Activated naive CD4-positive, alpha-beta T cell treated with anti-CD3 and anti-CD28 coated beads, Interleukin-2, amount 50 U/mL, for 24 hours (primary cell): Measurements from ENCODE around the gene RBPMS2.
A peak's percentile ranks its signal among the peaks of the same experiment; 100 is the strongest.
"Not testable (repeated sequence)": the region's sequence is repeated elsewhere in the genome, so short reads cannot be mapped to it uniquely, and the experiment has no call there.

Source experiments
- H3K27ac Mint-ChIP-seq: one replicate; pipeline ENCODE4 v1.8.0; 2021; ENCODE audit warnings: mild to moderate bottlenecking, mixed read lengths
- H3K27me3 Mint-ChIP-seq: one replicate; pipeline ENCODE4 v1.8.0; 2021; ENCODE audit warnings: mixed read lengths
- H3K36me3 Mint-ChIP-seq: one replicate; pipeline ENCODE4 v1.8.0; 2021; ENCODE audit warnings: mixed read lengths
- H3K4me1 Mint-ChIP-seq: one replicate; pipeline ENCODE4 v1.8.0; 2021; ENCODE audit warnings: mixed read lengths
- H3K4me3 Mint-ChIP-seq: one replicate; pipeline ENCODE4 v1.8.0; 2021; ENCODE audit warnings: mild to moderate bottlenecking, mixed read lengths
- H3K9me3 Mint-ChIP-seq: one replicate; pipeline ENCODE4 v1.8.0; 2021; ENCODE audit warnings: mixed read lengths

Gene RBPMS2

DNA sequence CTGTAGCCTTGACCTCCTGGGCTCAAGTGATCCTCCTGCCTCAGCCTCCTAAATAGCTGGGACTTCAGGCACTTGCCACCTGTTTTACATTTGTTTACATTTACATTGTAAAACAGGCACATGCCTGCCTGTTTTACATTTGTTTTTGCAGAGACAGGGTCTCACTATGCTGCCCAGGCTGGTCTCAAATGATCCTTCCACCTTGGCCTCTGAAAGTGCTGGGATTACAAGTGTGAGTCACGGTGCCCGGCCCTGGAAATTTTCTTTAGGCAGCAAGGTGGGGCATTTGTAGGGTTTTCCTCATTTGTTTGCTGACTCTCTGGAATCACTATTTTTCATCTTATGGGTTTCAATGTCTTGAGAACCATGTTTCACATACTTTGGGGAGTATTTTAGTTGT is 25.1 kb upstream of the RBPMS2 start:
- H3K4me1 Mint-ChIP-seq, result no peaks in the 10 kb centered on the region
- no peaks in the 10 kb centered on the region for H3K36me3 Mint-ChIP-seq
- H3K9me3 Mint-ChIP-seq, result no peaks in the 10 kb centered on the region
- no peak overlapping the region for H3K27ac Mint-ChIP-seq
- H3K27me3 Mint-ChIP-seq, result no peaks in the 10 kb centered on the region
- no peak overlapping the region for H3K4me3 Mint-ChIP-seq

GRCh38 chr15:64798905-64799304 is 23.5 kb upstream of the RBPMS2 start:
- not testable (repeated sequence) for H3K36me3 Mint-ChIP-seq, H3K27ac Mint-ChIP-seq, H3K9me3 Mint-ChIP-seq, H3K27me3 Mint-ChIP-seq, H3K4me1 Mint-ChIP-seq, H3K4me3 Mint-ChIP-seq

DNA sequence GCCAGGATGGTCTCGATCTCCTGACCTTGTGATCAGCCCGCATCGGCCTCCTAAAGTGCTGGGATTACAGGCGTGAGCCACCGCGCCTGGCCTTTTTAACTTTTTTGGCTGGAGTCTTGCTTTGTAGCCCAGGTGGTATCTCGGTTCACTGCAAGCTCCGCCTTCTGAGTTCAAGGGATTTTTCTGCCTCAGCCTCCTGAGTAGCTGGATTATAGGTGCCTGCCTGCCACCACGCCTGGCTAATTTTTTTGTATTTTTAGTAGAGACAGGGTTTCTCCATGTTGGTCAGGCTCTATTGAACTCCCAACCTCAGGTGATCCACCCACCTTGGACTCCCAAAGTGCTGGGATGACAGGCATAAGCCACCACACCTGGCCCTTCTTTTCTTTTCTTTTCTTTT is 20.5 kb upstream of the RBPMS2 start:
- not testable (repeated sequence) for H3K4me1 Mint-ChIP-seq, H3K27me3 Mint-ChIP-seq, H3K4me3 Mint-ChIP-seq, H3K9me3 Mint-ChIP-seq, H3K27ac Mint-ChIP-seq, H3K36me3 Mint-ChIP-seq

GRCh38 chr15:64795299-64795698 is 19.9 kb upstream of the RBPMS2 start:
- not testable (repeated sequence) for H3K27me3 Mint-ChIP-seq, H3K4me3 Mint-ChIP-seq, H3K36me3 Mint-ChIP-seq, H3K27ac Mint-ChIP-seq, H3K9me3 Mint-ChIP-seq, H3K4me1 Mint-ChIP-seq

DNA sequence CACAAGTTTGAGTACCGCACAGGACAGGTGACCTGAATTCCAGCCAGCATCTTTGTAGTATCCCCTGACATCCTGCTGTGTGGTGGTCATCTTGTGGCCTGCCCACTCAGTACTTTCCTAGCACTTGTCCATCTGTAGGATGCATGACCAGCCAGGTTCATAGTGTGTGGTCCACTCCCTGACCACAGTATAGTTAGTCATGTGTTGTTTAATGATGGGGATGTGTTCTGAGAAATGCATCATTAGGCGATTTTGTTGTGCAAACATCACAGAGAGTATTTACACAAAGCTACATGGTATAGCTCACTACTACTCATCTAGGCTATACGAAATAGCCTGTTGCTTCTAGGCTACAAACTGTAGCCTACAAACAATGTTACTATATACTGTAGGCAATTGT is 16.9 kb upstream of the RBPMS2 start:
- Mint-ChIP-seq H3K4me3 (no peak overlapping the region), H3K4me1 (no peaks in the 10 kb centered on the region), H3K27me3 (no peaks in the 10 kb centered on the region), H3K27ac (no peak overlapping the region), H3K9me3 (no peaks in the 10 kb centered on the region), H3K36me3 (no peaks in the 10 kb centered on the region)

DNA sequence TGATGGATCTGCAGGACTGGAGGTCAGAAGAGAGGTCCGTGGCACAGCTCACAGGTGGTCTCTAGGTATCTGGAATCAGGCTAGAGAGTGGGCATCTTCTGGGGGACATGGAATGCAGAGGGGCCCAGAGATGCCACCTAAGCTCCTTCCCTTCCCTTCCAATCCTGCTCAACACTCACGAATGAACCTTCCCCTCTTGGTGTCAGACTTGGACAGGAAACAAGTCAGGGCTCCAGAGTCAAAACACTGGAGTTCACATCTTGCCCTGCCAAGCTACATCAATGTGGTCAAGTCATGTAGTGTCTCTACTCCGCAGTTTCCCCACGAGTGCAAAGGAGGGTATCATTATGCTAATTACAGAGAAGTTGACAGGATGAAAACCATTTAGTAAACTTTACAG is 16.0 kb upstream of the RBPMS2 start:
- Mint-ChIP-seq H3K4me1 (no peaks in the 10 kb centered on the region), H3K27ac (peak overlapping the region; percentile 4), H3K9me3 (no peaks in the 10 kb centered on the region), H3K36me3 (no peaks in the 10 kb centered on the region), H3K4me3 (no peak overlapping the region), H3K27me3 (no peaks in the 10 kb centered on the region)

DNA sequence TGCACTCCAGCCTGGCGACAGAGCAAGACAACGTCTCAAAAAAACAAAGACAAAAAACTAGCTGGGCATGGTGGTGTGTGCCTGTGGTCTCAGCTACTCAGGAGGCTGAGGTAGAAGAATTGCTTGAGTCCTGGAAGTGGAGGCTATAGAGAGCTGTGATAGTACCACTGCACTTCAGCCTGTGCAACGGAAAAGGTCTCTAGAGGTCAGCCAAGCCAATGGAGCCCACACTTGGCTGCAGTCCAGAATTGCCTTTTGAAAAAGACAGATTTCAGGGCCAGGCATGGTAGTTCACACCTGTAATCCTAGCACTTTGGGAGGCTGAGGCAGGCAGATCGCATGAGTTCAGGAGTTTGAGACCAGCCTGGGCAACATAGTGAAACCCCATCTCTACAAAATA is 8.4 kb upstream of the RBPMS2 start:
- peaks cover 8% of the 10 kb centered on the region for H3K4me1 Mint-ChIP-seq
- H3K36me3 Mint-ChIP-seq, result no peaks in the 10 kb centered on the region
- H3K27ac Mint-ChIP-seq, result no peak overlapping the region
- no peaks in the 10 kb centered on the region for H3K27me3 Mint-ChIP-seq
- no peaks in the 10 kb centered on the region for H3K9me3 Mint-ChIP-seq
- no peak overlapping the region for H3K4me3 Mint-ChIP-seq

- Mint-ChIP-seq H3K9me3 (no peaks in the 10 kb centered on the region), H3K4me1 (peaks cover 8% of the 10 kb centered on the region), H3K4me3 (no peak overlapping the region)
Observed at GRCh38 chr15:64782751-64783150, 7.4 kb upstream of the RBPMS2 start.

GRCh38 chr15:64781299-64781698 is 5.9 kb upstream of the RBPMS2 start:
- peaks cover 8% of the 10 kb centered on the region for H3K4me1 Mint-ChIP-seq
- peaks cover 7% of the 10 kb centered on the region for H3K27me3 Mint-ChIP-seq
- no peak overlapping the region for H3K4me3 Mint-ChIP-seq
- H3K27ac Mint-ChIP-seq, result no peak overlapping the region
- no peaks in the 10 kb centered on the region for H3K9me3 Mint-ChIP-seq
- H3K36me3 Mint-ChIP-seq, result no peaks in the 10 kb centered on the region

More at GRCh38 chr15:64782751-64783150, 7.4 kb upstream of the RBPMS2 start:
- Mint-ChIP-seq H3K36me3 (no peaks in the 10 kb centered on the region), H3K27ac (no peak overlapping the region), H3K27me3 (no peaks in the 10 kb centered on the region)

GRCh38 chr15:64780600-64781156 is 5.3 kb upstream of the RBPMS2 start:
- Mint-ChIP-seq H3K36me3 (no peaks in the 10 kb centered on the region), H3K27ac (no peak overlapping the region), H3K9me3 (no peaks in the 10 kb centered on the region), H3K4me1 (peaks cover 8% of the 10 kb centered on the region), H3K27me3 (peaks cover 7% of the 10 kb centered on the region), H3K4me3 (no peak overlapping the region)

GRCh38 chr15:64779630-64780029 is 4.2 kb upstream of the RBPMS2 start:
- Mint-ChIP-seq H3K9me3 (no peaks in the 10 kb centered on the region), H3K4me1 (peaks cover 8% of the 10 kb centered on the region), H3K36me3 (no peaks in the 10 kb centered on the region), H3K4me3 (no peak overlapping the region), H3K27me3 (peaks cover 7% of the 10 kb centered on the region), H3K27ac (no peak overlapping the region)

DNA sequence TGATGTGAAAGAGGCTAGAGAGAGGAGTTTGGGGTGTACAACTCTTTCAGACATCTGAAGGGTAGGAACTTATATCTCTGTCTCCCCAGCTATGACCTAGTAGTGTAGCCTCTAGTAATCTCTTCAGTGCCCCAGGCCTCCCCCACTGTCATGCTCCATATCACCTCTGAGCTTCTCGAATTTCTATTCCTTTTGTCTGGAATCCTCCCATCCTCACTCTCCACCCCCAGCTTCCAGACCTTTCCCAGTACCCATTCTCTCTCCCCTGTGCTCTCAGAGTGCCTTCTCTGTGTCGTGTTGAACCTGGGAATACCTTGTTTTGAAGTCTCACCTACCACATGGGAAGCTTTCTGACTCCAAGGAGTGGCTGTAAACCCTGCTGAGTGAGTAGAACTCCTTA is 3.6 kb upstream of the RBPMS2 start:
- H3K27ac Mint-ChIP-seq, result no peak overlapping the region
- H3K9me3 Mint-ChIP-seq, result no peaks in the 10 kb centered on the region
- H3K36me3 Mint-ChIP-seq, result no peaks in the 10 kb centered on the region
- H3K4me3 Mint-ChIP-seq, result no peak overlapping the region
- H3K27me3 Mint-ChIP-seq, result peaks cover 12% of the 10 kb centered on the region
- H3K4me1 Mint-ChIP-seq, result peaks cover 8% of the 10 kb centered on the region

DNA sequence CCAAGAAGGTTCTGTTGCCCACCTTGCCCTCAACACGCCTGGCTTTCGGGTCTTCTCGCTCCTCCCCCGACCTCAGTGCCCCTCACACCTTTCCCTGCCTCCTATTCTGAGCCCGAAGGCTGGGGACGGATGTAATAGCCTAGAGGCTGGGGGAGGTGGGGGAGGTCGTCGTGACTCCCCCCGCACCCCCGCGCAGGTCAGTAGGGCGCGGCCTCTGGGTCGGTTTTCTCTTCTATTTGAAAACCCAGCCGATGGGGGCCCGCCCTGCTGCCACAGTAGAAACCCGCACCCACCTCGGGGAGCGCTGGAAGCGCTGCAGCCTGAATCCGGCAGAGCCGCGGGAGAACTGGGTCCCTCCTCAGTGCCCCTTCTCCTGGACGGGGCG is 1.0 kb upstream of the RBPMS2 start:
- Mint-ChIP-seq H3K36me3 (no peaks in the 10 kb centered on the region), H3K4me3 (peak overlapping the region; percentile 78), H3K27ac (no peak overlapping the region), H3K27me3 (peaks cover 19% of the 10 kb centered on the region), H3K9me3 (no peaks in the 10 kb centered on the region), H3K4me1 (no peaks in the 10 kb centered on the region)

DNA sequence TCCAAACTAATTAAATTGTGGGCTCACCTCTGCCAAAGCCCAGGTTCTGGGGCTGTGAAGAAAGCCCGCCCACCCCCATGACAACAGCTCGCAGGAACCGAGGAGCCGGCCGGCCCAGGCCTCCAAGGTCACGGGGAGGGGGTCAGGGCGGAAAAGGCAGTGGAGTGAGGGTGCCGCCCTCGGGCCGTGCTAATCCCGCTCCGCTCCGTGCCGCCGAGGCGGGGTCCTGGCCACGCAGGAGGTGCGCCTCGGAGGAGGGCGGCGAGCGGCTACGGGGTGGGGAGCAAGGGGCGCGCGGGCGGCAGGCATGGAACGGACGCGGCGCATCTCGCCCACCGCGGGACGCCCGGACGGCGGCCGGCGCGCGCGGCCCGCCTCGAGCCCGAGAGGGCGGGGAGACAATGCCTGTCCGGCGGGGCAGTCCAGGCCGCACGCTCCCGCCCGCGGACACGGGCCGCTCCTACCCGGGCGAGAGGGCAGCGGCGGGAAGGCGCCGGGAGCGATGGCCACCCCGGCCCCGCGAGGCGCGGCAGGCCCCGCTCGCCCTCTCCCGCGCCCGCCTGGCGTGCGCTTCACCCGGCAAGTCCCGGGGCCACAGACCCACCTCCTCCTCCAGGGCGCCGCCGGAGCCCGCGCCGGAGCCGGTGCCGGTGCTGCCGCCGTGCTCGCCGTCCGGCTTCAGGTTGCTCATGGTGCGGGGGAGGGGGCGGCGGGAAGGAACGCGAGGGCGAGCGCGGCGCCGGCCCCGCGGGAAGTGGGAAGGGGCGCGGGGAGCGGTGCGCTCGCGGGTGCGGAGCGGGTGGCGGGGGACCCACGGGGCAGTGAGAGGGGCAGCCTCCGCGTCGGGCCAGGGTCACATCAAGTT is 528 bp downstream of the RBPMS2 start:
- Mint-ChIP-seq H3K4me1 (no peaks in the 10 kb centered on the region), H3K9me3 (no peaks in the 10 kb centered on the region), H3K36me3 (no peaks in the 10 kb centered on the region), H3K27ac (no peak overlapping the region), H3K4me3 (peak overlapping the region; percentile 60), H3K27me3 (peaks cover 22% of the 10 kb centered on the region)

DNA sequence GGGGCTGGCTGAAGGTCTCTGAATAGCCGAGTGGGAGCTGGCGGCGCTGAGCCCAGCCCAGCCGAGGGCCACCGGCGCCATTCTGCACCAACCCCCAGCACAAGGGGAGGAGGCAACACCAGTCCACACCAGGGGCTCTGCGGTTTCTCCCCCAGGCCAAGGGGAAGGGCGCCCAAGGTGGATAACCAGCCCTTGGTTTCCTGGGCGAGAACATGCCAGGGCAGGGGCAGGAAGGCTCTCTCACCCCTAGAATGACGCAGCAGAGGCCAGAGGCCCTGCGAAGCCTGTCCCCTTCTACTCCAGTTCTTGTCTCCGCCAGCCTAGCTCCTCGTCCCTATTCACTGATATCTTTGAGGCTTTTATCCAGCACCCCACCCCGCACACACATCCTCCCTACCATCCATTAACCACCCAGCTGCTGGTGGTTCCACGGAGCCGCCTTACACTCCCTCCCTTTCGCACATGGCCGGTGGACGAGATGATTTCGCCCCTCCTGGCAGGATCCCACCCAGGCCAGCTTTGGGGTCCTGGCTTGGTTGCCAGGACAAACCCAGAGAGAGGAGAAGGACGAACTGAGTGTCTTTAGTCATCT is 1.3 kb downstream of the RBPMS2 start:
- H3K9me3 Mint-ChIP-seq, result no peaks in the 10 kb centered on the region
- no peaks in the 10 kb centered on the region for H3K36me3 Mint-ChIP-seq
- H3K4me1 Mint-ChIP-seq, result no peaks in the 10 kb centered on the region
- H3K27me3 Mint-ChIP-seq, result peaks cover 22% of the 10 kb centered on the region
- no peak overlapping the region for H3K27ac Mint-ChIP-seq
- peak overlapping the region; percentile 60 for H3K4me3 Mint-ChIP-seq

DNA sequence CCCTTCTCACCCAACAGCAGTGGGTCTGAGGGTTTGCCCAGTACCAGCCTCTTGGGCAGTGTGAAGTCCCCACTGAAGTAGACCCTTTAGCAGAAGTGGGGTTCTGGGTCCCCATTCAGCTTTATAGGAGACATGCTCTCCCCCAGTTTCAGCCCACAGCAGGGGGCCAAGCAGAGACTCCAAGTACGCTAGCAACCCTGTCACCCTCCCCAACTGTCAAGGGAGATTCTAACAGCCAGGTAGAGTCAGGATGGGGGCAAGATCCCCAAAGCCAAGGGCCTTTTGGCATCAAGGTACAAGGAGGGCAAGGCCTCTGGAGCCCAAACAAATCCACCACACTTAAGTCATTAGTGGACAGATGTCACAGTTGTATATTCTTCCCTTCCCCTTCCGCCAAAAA is 1.8 kb downstream of the RBPMS2 start:
- no peaks in the 10 kb centered on the region for H3K4me1 Mint-ChIP-seq
- H3K4me3 Mint-ChIP-seq, result peak overlapping the region; percentile 60
- H3K9me3 Mint-ChIP-seq, result no peaks in the 10 kb centered on the region
- H3K27ac Mint-ChIP-seq, result no peak overlapping the region
- H3K36me3 Mint-ChIP-seq, result no peaks in the 10 kb centered on the region
- H3K27me3 Mint-ChIP-seq, result peaks cover 22% of the 10 kb centered on the region
